ENCODE results near the gene RNASE7. TPM values are rescaled to one million over a fixed set of nuclear protein-coding genes. Genes with fewer than 3 reads are reported as not detected.

Gene RNASE7
- total and polyA plus RNA-seq, 8 donors: 0.14 to 0.24 (median 0.20) TPM; not detected in 4

DNA sequence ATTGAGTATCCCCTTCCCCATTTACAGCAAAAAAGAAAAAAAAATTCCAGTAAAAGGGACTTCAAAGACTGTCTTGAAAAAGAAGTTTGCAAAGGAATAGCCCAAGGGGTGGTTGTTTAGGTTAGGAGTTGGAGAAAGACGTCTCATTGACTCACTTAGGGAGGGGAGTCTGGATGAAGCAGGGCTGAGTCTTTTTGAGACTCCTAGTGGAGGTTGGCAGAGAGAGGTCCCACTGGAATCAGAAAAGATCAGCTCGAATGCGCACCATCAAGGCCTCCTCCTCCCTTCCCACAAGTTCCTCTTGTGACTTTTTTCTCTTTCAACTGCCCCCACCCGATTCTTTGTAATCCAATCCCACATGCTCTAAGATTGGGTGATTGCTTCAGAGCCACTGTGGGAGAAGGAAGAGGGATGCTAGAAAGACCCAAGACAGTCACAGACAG, 29.9 kb downstream of the RNASE7 start:
- peak overlapping the region in 1 of 2 donors; percentile 67 for H3K4me3 ChIP-seq
- peak overlapping the region; percentile 88 to 89 for H3K27ac ChIP-seq
- H3K9me3 ChIP-seq: no peaks in the 10 kb centered on the region
- peaks cover 0 to 31% of the 10 kb centered on the region in 2 donors for H3K36me3 ChIP-seq
- intact Hi-C loops (cut with DNase I): no loop called here
- ATAC-seq (peak; percentile 2), DNase-seq (peak in 1 of 4 donors; percentile 40)
- no peak for TF ChIP-seq CTCF (IDR thresholded peaks at IDR 0.05)
- H3K27me3 ChIP-seq: peaks cover 4 to 29% of the 10 kb centered on the region in 2 donors
- H3K4me1 ChIP-seq: peaks cover 17 to 44% of the 10 kb centered on the region in 2 donors

GRCh38 chr14:21072781-21073339, 30.7 kb downstream of the RNASE7 start:
- ATAC-seq: no peak
- DNase-seq: no peak
- no peak for TF ChIP-seq CTCF (IDR thresholded peaks at IDR 0.05)
- peaks cover 0 to 37% of the 10 kb centered on the region in 2 donors for H3K36me3 ChIP-seq
- peaks cover 17 to 44% of the 10 kb centered on the region in 2 donors for H3K4me1 ChIP-seq
- intact Hi-C loops (cut with DNase I): no loop called here
- peaks cover 4 to 21% of the 10 kb centered on the region in 2 donors for H3K27me3 ChIP-seq
- H3K4me3 ChIP-seq: no peak overlapping the region
- H3K9me3 ChIP-seq: no peaks in the 10 kb centered on the region
- peak overlapping the region; percentile 88 to 89 for H3K27ac ChIP-seq

- Histone ChIP-seq H3K27me3 (peaks cover 4 to 13% of the 10 kb centered on the region in 2 donors), H3K36me3 (peaks cover 4 to 47% of the 10 kb centered on the region in 2 donors), H3K4me1 (peaks cover 13 to 37% of the 10 kb centered on the region in 2 donors), H3K9me3 (no peaks in the 10 kb centered on the region), H3K4me3 (no peak overlapping the region), H3K27ac (no peak overlapping the region)
- TF ChIP-seq CTCF (IDR thresholded peaks at IDR 0.05): no peak
- ATAC-seq: no peak
- peak in 1 of 4 donors; percentile 61 for DNase-seq
- intact Hi-C loops (cut with DNase I): no loop called here
These were observed 31.8 kb downstream of the RNASE7 start for GRCh38 chr14:21073921-21074320.

DNA sequence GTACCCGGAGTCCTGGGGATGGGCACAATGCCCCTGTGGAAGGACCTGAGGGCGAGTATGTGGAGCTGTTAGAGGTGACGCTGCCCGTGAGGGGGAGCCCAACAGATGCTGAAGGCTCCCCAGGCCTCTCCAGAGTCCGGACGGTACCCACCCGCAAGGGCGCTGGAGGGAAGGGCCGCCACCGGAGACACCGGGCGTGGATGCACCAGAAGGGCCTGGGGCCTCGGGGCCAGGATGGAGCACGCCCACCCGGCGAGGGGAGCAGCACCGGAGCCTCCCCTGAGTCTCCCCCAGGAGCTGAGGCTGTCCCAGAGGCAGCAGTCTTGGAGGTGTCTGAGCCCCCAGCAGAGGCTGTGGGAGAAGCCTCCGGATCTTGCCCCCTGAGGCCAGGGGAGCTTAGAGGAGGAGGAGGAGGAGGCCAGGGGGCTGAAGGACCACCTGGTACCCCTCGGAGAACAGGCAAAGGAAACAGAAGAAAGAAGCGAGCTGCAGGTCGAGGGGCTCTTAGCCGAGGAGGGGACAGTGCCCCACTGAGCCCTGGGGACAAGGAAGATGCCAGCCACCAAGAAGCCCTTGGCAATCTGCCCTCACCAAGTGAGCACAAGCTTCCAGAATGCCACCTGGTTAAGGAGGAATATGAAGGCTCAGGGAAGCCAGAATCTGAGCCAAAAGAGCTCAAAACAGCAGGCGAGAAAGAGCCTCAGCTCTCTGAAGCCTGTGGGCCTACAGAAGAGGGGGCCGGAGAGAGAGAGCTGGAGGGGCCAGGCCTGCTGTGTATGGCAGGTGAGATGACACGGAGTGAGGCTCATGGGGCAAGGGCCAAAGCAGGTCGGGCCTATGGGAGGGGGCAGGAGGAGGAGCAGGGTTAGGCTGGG, 32.5 kb downstream of the RNASE7 start:
- H3K36me3 ChIP-seq: peaks cover 4 to 54% of the 10 kb centered on the region in 2 donors
- peaks cover 7 to 30% of the 10 kb centered on the region in 2 donors for H3K4me1 ChIP-seq
- H3K4me3 ChIP-seq: no peak overlapping the region
- intact Hi-C loops (cut with DNase I): no loop called here
- ATAC-seq: no peak
- no peak for TF ChIP-seq CTCF (IDR thresholded peaks at IDR 0.05)
- DNase-seq: peak in 1 of 4 donors; percentile 68
- peaks cover 0 to 6% of the 10 kb centered on the region in 2 donors for H3K27me3 ChIP-seq
- H3K27ac ChIP-seq: no peak overlapping the region
- H3K9me3 ChIP-seq: no peaks in the 10 kb centered on the region
